ENCODE results near the gene FGF19.

Gene FGF19

DNA sequence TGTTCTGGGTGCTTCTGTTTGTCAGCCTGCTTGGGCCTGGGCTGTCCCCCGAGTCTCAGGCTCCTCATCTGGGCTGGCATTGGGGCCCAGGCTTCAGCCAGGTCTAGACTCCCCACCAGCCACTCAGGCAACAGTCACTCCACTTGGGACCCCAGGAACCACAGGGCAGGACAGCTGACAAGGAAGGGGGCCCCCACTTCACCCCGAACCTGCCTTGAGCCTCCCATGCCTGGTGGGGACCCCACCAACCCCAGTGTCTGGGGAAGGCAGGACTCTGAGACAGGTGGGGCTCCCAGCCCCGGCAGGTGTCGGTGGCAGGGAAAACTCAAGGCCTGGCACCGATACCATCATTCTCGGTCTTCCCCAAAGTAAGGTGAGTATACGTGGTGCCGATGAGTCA is 17.0 kb downstream of the FGF19 start:
- DNase-seq (ENCODE audit: low spot score) = no peak

DNA sequence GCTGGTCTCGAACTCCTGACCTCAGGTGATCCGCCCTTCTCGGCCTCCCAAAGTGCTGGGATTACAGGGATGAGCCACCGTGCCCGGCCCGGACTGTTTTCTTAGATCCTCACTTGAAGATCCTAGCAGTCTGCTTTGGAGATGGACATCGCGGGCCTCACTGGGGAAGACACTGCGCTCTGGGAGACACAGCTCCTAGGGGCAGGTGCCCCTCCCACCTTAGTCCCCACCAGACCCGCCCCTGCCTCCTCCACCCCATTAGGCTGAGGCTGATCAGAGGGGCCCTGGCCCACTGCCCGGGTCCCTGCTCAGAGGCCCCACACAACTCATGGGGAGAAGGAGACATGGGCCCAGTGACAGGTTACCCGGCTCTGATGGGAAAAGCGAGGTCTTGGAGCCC is 17.4 kb downstream of the FGF19 start:
- TF ChIP-seq, protein P1, sequence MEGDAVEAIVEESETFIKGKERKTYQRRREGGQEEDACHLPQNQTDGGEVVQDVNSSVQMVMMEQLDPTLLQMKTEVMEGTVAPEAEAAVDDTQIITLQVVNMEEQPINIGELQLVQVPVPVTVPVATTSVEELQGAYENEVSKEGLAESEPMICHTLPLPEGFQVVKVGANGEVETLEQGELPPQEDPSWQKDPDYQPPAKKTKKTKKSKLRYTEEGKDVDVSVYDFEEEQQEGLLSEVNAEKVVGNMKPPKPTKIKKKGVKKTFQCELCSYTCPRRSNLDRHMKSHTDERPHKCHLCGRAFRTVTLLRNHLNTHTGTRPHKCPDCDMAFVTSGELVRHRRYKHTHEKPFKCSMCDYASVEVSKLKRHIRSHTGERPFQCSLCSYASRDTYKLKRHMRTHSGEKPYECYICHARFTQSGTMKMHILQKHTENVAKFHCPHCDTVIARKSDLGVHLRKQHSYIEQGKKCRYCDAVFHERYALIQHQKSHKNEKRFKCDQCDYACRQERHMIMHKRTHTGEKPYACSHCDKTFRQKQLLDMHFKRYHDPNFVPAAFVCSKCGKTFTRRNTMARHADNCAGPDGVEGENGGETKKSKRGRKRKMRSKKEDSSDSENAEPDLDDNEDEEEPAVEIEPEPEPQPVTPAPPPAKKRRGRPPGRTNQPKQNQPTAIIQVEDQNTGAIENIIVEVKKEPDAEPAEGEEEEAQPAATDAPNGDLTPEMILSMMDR (IDR thresholded peaks at IDR 0.05; ENCODE audit: extremely low read depth, missing control alignments) = no peak
- no peak for DNase-seq (ENCODE audit: low spot score)

More for the DNA sequence above, 17.0 kb downstream of the FGF19 start:
- TF ChIP-seq, protein P1 (IDR thresholded peaks at IDR 0.05; ENCODE audit: extremely low read depth, missing control alignments) = no peak

DNA sequence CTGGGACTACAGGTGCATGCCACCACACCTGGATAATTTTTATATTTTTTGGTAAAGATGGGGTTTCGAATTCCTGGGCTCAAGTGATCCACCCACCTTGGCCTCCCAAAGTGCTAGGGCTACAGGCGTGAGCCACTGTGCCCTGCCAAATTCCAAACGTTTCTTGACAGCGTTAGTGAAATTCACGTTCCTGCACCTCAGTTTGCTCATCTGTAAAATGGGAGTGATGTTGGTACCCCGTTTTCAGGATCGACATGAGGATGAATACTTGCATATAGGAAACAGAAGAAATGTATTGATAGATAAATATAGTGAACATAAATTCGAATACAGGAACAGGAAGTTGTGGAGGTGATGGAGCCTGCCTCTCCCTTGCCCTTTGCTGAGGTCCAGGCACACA is 18.5 kb downstream of the FGF19 start:
- DNase-seq (ENCODE audit: low spot score) = no peak
- TF ChIP-seq, protein P1 (IDR thresholded peaks at IDR 0.05; ENCODE audit: extremely low read depth, missing control alignments) = no peak

DNA sequence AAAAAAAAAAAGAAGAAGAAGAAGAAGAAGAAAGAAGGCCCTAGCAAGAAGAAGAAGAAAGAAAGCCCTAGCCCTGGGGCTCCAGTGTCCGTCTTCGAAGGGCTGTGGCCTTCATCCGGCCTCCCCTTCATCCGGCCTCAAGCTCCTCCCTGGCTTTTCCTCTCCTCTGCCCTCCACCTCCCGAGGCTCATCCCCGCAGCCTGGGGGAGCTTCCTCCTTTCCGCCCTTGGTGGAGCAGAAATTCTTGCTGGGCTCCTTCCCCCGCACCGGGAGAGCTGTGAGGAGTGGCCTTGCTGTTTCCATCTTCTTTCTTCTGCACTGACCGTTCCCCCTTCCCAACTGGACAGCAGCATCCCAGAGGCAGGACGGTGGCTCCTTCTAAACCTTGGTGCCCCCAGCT is 19.2 kb downstream of the FGF19 start:
- no peak for DNase-seq (ENCODE audit: low spot score)
- TF ChIP-seq, protein P1 (IDR thresholded peaks at IDR 0.05; ENCODE audit: extremely low read depth, missing control alignments) = no peak

DNA sequence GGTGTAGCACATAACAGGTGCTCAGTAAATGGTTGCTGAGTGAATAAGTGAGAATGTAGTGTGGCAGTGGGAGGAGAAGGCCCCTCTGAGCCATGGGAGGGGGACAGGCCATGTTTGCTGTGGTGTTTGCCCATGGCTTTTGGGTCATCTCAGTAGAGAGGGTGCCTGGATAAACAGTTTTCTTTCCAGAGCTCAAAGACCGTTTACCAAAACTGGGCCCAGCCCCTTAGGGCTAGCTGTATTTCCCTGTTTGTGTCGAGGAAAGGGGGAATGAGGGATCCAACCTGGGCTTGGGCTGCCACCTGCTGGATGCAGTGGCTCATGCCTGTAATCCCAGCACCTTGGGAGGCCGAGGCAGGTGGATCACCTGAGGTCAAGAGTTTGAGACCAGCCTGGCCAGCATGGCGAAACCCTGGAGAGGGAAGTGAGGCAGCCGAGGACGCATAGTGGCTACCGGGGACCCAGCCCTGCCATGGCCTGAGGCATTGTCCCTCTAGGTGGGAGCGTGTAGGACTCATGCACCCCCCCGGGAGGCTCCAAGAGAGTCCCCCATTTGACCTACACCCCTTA is 20.0 kb downstream of the FGF19 start:
- DNase-seq (ENCODE audit: low spot score) = no peak
- TF ChIP-seq, protein P1 (IDR thresholded peaks at IDR 0.05; ENCODE audit: extremely low read depth, missing control alignments) = peak; percentile 40

DNA sequence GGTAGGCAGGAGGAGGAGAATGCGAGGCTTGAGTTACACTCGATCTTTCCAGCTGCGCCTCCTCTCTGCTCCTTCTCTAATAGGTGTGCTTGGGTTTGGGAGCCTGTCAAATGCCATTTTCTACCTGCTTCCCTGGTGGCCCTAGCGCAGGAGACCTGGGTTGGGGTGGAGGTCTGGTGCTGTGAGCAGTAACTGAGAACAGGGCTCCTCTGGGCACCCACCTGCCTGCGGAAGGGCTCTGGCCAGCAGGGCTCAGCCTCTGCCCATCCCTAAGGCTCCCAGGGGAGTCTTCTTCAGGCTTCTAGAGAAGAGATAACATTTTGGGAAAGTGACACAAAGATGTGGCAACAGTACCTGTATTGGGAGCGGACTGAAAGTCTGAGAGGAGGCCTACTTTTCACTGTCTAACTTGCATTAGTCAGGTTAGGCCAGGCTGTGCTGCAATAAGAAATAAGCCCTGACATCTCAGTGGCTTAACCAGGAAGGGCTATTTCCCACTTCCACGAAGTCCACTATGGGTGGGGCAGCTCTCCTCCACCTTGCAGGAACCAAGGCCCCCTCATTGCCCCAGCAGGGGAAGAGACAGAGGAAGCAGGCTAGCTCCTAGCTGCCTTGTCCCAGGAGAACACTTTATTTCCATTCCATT is 21.0 kb downstream of the FGF19 start:
- no peak for DNase-seq (ENCODE audit: low spot score)
- TF ChIP-seq, protein P1 (IDR thresholded peaks at IDR 0.05; ENCODE audit: extremely low read depth, missing control alignments) = no peak

DNA sequence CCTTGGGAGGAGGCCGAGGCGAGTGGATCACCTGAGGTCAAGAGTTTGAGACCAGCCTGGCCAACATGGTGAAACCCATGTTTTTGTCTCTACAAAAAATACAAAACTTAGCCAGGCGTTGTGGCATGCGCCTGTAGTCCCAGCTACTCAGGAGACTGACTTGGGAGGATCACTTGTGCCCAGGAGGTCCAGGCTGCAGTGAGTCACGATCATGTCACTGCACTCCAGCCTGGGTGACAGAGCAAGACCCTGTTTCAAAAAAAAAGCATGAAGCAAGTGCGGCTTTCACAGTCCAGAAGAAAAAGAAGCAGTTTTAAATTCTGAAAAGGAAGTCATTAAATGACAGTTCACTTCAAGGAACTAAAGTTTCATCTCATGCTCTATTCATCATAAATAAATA is 21.6 kb downstream of the FGF19 start:
- DNase-seq (ENCODE audit: low spot score) = no peak
- TF ChIP-seq, protein P1 (IDR thresholded peaks at IDR 0.05; ENCODE audit: extremely low read depth, missing control alignments) = no peak
